GM18507 (cell line): ENCODE data around the gene SLC8A1.

Experiments
- DNase-seq: peaks from one replicate; pipeline ENCODE4 v3.0.0; 2011; ENCODE audit warnings: low read depth; ENCODE audit not compliant: insufficient read length; ENCODE audit errors: extremely low spot score
- FAIRE-seq: peaks from 2 replicates; lab custom pipeline; 2011; peaks lifted over from hg19 to GRCh38; lab: Jason Lieb, UNC

The SLC8A1 gene

DNA sequence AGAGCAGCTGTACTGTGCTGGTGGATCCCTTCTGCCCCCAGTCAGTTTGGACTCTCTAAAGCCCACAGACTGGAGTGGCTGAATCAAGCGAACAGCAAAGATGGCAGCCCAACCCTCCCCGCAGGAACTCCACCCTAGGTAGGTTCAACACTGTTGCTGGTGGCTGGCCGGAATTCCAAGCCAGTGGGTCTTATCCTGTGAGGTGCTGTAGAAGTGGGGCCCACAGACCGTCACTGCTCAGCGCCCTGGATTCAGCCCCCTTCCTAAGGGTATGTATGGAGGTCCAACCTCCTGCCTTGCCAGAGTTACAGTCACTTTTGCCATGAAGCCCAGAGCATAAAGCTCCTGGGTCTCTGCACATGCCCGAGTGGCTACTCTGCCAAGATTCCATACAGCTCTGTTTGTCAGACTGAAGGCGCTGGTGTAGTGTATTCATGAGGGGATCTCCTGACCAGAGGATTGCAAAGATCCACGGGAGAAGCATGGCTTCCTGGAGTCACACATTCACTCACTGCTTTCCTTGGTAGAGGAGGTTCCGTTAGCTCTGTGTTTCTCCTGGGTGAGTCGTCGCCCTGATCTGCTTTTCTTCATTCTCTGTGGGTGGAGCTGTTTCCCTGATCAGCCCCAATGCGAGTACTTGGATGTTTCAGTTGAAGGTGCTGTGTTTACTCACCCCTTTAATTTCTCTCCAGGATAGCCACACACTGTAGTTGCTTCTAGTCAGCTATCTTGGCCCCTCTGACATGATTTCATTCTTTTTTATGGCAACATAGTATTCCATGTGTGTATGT, 379.3 kb downstream of the SLC8A1 start:
- FAIRE-seq (no peak), DNase-seq (no peak)

- DNase-seq = no peak
- no peak for FAIRE-seq
Measured at GRCh38 chr2:40062381-40062780, 389.5 kb downstream of the SLC8A1 start.

- no peak for FAIRE-seq
- DNase-seq = no peak
Measured at GRCh38 chr2:40049781-40050180, 402.1 kb downstream of the SLC8A1 start.

DNA sequence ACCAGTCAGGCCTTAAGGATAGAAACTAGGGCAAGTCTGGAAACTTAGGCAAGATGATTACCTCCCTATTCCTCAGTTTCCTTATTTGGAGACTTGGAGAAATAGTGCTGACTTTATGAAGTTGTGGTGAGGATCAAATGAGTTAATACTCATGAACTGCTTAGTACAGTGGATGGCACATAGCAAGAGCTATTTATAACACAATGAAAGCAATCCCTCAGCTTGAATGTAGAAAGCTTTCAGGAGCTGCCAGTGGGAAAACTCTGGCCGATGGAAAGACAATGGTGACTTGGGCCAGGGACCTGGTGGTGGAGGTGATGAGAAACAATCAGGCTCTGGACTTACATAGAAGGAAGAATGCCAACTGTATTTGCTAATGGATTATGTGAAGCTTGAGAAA, 403.4 kb downstream of the SLC8A1 start:
- FAIRE-seq (no peak), DNase-seq (no peak)

GRCh38 chr2:40047406-40047805, 404.5 kb downstream of the SLC8A1 start:
- FAIRE-seq (no peak), DNase-seq (no peak)
